GM19240 (cell line): ENCODE results near the gene KCNH8.

Source experiments
- DNase-seq: peaks from one replicate; pipeline ENCODE4 v3.0.0; 2011; ENCODE audit warnings: low spot score; ENCODE audit not compliant: insufficient read length

Gene KCNH8

DNA sequence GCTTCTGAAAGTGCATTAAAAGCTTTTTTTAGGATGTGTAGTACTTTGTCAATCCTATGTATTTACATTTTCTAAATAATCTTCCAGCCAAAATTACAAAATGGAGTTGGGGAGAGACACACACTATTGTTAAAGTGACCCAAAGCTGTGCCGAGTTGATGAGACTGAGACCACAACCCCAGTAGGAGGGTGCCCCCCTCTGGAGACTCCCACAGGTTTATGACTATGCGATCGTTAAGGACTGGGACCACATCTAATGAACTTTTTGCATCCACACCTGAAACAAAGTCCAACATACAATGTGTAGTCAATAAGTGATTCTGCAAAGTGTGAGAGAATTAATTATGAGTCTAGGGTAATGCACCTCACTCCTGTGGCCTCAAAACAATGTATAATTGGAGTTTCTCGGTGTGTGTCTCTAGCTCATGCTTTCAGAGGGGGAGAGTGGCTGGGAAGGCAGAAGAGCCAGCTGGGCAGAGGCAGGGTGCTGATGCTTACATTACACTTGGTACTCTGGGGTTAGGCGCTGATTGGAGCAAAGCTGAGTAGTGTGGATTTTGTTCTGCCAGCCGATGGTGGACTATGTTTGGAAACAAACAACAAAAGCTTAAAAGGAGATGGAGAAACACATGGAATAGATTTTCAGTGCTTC is 102.8 kb downstream of the KCNH8 start:
- DNase-seq = no peak

DNA sequence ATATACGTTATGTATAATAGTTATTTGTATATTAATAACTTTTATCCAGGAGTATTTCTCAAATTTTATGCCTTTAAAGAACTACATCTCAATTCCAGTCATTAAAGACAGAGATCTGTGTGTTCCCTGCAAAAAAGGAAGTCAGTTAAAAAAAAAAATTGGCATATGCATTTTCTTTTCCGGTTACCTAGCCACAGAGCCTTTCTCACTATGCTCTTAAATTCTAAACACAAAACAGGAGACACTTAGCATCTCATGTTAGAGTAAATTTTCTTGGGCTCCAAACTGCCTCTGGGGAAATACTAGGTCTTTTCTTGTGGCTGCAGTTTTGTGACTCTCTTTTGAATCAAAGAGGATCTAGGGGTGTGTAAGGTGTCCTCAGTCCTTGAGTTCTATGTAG is 105.9 kb downstream of the KCNH8 start:
- no peak for DNase-seq

GRCh38 chr3:19254784-19255338 is 106.6 kb downstream of the KCNH8 start:
- no peak for DNase-seq

- DNase-seq = no peak
Observed at GRCh38 chr3:19256313-19256712, 108.0 kb downstream of the KCNH8 start.

DNA sequence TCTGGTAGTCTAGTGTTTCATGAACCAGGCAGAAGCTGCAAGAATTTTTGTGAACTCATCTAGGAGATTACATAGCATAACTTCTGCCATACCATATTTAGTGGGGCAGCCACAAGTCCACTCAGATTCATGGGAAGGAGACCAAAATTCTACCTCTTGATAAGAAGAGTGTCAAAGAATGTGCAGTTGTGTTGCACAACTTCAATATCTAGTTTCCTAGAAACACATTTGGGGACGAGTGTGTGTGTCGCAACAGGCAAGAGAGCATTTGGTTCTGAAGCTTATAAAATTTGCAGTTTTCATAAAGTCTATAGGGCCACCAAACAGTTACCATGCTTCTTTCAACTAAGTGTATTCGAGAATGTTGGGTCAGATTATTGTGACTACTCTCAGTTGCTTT is 115.3 kb downstream of the KCNH8 start:
- DNase-seq = no peak

- no peak for DNase-seq
Observed at GRCh38 chr3:19264424-19264823, 116.1 kb downstream of the KCNH8 start.

DNA sequence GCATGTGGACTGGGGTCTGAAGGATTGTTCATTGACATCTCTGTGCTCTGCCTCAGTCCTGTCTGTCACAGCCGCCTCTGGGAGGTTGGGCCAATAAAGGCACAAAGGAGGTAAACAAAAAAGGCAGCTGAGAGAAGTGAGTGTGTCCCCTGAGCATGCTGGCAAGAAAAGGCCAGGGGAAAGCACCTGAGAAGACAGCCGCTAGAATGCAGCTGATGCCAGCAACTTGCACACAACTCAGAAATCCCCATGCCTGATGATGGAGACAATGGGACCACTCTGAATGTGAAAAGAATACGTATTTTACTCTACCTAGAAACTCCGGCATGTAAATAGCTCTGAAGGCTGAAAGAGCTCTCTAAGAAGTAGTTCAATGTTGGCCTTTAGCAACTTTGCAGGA is 118.7 kb downstream of the KCNH8 start:
- no peak for DNase-seq

DNA sequence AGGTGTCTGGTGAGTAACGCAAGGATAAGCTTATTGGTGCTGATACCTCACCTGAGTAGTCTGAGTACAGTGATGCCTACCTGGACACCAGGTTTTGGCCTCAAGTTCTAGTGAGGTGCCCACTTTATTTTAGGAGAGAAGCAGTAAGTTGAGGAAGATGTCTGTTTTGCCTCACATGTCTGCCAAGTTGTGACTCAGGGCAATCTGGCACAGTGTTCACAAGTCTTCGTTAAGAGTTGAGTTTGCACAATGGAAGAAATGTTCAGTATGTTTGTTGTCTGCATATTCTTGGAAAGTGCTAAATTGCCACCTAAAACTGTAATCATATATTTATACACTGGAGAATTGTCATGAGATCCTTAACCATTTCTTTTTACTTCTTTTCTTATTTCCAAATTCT is 122.2 kb downstream of the KCNH8 start:
- no peak for DNase-seq

DNA sequence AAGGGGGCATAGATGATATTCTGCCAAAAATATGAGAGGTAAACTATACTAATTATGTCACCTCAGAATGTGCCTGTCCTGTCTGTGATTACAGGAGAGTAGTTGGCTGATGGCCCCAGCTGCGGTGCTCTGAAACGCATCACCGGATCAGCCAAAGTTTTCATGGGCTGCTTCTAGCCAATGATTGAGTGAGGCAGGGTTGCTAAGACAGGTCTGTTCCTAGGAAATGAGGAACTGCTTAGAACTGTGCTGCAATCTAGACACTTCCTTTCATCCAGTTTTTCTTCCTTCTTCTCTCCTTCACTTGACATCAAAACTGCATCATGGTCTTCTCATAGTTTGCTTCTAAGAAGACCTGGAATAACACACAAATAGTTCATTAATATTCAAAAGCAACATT is 124.0 kb downstream of the KCNH8 start:
- DNase-seq = no peak

- no peak for DNase-seq
Observed at GRCh38 chr3:19273091-19273490, 124.8 kb downstream of the KCNH8 start.

- no peak for DNase-seq
Observed at GRCh38 chr3:19274576-19274975, 126.3 kb downstream of the KCNH8 start.

- no peak for DNase-seq
Observed at GRCh38 chr3:19284974-19285373, 136.7 kb downstream of the KCNH8 start.

DNA sequence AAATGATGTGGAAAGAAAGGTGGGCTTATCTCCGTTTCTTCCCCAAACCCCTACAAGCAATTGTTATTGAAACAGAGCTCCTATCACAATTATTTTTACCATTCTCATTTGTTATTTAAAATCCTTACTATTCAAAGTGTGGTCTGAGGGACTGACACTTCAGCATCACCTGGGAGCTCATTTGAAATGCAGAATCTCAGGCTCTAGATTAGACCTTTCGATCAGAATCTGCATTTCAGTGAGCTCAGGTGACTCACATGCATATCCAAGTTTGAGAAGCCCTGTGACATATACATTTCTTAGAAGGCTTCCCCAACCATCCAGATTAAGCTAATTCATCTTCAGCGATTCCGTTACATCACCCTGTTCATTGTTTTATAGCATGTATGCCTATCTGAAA is 145.0 kb downstream of the KCNH8 start:
- DNase-seq = no peak

DNA sequence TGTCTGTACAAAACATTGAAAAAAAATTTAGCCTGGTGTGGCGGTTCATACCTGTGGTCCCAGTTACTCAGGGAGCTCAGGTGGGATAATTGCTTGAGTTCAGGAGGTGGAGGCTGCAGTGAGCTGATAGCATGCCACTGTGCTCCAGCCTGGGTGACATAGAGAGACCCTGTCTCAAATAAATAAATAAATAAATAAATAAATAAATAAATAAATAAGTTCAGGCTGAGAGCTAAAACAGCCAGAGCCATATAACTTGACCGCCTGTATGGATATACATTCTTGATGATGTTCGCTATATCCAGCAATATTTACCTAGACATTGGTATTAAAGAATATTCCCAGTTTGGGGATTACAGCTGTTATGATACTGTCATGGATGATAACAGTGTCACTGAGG is 146.9 kb downstream of the KCNH8 start:
- no peak for DNase-seq

- DNase-seq = no peak
Observed at GRCh38 chr3:19331931-19332330, 183.6 kb downstream of the KCNH8 start.

GRCh38 chr3:19334120-19334519 is 185.8 kb downstream of the KCNH8 start:
- no peak for DNase-seq

DNA sequence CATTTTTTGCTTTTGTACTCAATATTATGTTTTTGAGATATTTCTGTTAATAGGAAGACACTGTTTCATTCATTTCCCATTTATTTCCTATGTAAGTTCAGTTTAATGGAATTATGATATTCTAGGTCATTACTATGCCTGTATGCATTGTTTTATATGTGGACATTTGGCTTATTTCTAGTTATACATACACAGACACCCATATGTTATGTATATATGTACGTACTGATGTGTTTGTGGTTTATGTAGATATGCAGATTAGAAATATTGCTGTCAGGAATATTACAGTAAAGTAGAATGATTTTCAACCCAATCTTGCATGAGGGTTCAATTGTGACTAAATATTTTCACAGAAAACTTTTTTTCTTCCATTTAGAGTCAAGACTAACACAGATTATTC is 190.5 kb downstream of the KCNH8 start:
- no peak for DNase-seq

GRCh38 chr3:19342389-19342788 is 194.1 kb downstream of the KCNH8 start:
- DNase-seq = no peak

DNA sequence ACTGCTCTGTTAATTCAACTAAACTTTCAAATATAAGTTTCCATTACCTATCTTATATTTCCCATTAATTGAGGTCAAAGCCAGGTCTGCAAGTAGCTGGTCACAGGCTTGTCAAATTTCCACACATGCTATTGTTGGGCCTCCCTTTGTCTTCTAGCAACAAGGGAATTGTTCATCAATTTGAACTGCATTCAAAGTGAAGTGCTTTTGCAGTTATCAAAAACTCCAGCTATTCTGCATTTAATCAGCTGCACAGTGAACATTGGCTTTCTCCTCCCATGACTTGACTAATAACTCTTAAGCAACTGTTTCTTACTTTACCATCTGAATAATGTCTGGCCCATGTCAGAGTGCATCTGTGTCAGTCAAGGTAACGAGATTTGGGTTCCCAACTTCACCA is 198.4 kb downstream of the KCNH8 start:
- no peak for DNase-seq

DNA sequence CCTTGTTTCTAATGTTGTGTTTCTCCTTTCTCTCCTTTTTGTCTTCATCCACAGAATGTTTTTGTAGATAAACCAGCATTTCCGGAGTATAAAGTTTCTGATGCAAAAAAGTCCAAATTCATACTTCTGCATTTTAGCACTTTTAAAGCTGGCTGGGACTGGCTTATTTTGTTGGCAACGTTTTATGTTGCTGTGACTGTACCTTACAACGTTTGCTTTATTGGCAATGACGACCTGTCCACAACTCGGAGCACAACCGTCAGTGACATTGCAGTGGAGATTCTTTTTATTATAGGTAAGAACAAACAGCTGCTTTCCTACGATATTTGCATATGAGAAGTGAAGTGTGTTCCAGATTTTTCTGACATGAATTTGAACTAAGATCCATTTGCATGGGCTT is 199.4 kb downstream of the KCNH8 start:
- no peak for DNase-seq

- no peak for DNase-seq
Observed at GRCh38 chr3:19348500-19348899, 200.2 kb downstream of the KCNH8 start.

GRCh38 chr3:19348941-19349564 is 200.7 kb downstream of the KCNH8 start:
- peak; percentile 8 for DNase-seq

GRCh38 chr3:19357947-19358346 is 209.6 kb downstream of the KCNH8 start:
- DNase-seq = no peak
